HG02938 (cell line): ENCODE results near the gene TAS2R39.

Experiments
- ATAC-seq: cut with Tn5 transposase; IDR thresholded peaks from one replicate; pipeline ENCODE4 v1.9.1; 2021; ENCODE audit warnings: mild to moderate bottlenecking, moderate library complexity; ENCODE audit not compliant: unreplicated experiment

TAS2R39 gene

DNA sequence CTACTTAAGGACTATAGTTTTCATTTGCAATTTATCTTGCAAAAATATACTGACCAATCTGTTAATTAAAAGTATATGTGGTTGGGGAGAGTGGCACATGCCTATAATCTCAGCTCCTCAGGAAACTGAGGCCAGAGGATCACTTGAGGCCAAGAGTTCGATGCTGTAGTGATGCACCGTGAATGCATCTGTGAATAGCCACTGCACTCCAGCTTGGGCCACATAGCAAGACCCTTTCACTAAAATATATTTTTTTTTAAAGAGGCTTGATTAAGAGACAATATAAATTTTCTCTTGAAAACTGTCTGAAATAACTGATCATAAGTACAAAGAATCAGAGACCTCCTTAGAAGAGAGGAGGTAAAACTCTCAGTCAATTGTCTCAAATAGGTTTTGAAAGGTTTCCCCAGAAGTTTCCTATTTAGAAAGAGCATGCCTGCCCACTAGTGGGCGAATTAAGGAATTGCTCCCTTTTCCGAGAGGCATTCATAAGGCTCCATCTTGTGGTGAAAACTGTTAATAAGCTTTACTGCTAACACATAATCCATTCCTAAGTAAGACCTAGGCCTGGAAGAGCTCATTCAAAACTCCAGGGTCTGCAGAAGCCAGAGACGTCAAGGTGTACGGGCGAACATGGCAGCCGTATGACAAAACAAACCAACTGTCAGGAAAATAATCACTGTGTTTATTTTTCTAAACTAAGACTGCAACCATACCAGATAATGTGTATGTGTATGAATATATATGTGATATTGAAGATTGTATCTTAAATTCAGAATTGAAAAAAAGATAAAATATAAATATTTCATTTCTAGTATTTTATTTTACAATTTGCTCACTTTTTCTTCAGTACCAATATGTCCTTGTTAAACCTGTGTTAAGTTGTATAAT, 31.8 kb downstream of the TAS2R39 start:
- peak; percentile 80 for ATAC-seq

DNA sequence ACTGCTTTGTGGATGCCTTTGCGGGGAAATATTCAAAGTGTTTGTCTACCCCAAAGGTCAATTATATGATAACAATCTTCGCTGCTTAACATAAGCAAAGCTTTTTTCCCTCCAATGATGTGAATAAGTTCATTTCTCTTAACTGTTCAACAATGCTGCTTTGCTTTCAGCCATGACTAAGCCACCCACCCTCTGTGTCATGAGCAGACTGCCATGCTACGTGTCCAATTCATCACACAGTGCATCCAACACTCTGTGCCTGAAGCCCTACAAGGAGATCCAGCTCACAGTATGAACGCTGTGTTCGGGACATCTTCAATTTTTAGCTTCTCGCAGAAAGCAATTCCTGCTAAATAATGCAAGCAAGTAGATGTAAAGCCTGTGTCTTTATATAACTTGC, 32.9 kb downstream of the TAS2R39 start:
- ATAC-seq, result no peak

DNA sequence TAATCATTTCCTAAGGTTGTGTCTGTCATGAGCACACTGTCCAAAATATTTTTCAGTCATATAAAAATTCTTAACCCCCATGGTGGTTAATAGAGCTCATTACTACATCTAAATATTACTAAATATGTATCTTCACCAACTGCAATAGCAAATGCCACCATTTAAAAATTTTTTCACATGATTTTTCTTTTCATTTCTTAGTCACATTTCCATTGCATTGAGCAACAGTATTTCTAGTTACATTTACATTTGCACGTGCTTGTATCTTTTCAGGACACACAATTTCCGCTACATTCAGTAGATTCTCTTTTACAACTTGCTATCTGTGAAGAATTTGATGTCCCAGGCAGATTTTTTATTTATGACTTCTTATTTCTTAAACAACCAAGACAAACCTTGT, 33.5 kb downstream of the TAS2R39 start:
- ATAC-seq, result no peak

DNA sequence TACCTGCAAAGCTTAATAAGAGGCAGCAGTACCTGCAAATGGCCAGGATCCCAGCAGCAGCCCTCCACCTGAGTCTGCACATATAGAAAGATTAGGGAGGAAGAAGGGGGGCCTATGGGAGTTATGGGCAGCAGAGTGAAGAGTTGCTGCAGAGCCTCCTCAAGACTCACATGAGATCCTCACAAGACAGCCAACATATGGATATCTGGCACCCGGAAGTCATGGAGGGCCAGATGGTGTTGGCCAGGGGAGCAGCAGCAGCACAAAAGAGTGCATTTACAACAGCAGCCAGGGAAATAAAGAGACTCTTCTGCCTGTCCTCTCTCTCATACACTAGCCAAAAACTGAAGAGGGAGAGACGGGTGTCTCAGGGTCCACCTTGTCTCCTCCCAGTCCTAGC, 34.6 kb downstream of the TAS2R39 start:
- no peak for ATAC-seq

DNA sequence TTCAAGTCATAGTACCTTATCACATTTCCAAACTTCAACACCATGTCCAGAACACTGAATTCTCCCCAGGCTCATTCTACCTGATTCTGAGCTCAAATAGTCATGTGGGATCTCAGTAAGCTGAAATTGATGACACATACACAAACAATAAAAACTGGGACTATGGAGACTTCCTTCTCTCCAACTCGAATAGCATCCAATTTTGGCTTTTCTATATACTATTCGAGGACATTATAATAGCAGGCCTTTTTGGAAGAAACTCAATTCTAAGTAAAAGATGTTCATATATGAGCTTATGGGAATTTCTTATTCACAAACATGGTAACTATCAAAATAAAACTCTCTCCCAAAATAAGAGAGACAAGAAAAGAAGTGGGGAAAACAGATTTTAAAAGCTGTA, 38.1 kb downstream of the TAS2R39 start:
- no peak for ATAC-seq

DNA sequence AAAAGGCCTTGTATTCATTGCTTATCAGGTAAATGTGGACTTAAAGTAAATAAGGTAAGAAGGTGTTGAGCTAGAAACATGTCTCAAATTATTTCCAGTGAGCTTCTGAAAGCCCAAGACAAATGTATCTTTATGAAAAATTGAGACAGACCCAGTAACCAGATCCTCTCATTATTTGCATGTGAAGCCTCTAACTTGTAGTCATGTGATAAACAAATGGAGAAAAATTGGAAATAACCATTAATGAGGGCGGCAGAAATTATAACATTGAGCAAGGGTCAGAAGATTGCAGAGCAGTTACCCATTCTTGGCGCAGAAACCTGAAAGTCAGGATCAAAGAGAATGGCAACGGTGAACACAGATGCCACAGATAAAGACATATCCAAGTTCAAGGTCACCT, 38.5 kb downstream of the TAS2R39 start, which contains the start of gene TAS2R40:
TSS of gene TAS2R40 (plus strand) at position 301 of the 400 bp plus-strand sequence. CDS start at position 343, 42 bp downstream.
- no peak for ATAC-seq

DNA sequence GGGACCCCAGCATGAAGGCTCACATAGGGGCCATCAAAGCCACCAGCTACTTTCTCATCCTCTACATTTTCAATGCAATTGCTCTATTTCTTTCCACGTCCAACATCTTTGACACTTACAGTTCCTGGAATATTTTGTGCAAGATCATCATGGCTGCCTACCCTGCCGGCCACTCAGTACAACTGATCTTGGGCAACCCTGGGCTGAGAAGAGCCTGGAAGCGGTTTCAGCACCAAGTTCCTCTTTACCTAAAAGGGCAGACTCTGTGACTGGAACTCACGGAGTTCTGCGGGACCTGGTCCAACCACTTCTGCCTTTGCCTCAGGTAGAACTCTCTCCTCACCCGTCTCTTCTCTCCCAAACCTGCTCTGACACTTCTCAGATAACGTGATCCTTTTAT, 39.6 kb downstream of the TAS2R39 start:
- no peak for ATAC-seq

DNA sequence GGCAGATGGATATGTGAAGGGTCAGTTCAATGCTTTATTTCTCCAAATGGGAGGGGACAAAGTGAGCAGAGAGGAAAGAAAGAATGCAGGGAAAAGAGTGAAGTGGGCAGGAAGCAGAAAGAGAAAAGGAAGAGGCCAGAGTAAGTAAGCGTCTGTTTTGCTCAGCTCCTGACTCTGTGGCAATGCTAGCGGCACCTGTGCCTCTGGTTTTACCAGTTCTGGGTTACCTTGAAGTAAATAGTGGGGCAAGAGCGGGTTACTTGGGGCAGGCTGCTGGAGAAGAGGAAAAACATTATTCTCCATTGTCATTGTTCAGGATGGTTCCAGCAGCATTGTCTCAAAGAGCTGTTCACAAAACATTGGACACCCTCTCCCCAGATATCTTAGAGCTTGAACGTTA, 40.6 kb downstream of the TAS2R39 start:
- ATAC-seq, result no peak

DNA sequence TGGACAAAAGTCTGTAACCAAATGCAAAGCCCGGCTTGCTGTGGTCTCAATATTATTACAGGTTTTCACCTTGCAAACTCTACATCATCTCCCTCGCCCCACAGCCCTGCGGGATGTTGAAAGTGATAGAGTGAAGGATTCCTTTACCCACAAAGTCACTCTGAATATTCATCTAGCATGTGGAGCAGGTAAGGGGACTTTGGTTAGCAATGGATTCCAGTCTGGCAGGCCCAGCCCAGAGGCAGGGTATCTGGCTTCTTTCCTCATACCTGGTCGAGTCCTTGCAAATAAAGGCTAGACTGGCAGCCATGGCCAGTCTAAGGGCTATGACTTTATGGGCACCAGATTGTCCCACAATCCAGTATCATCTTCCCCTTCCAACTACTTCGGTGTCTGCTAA, 41.8 kb downstream of the TAS2R39 start:
- no peak for ATAC-seq

DNA sequence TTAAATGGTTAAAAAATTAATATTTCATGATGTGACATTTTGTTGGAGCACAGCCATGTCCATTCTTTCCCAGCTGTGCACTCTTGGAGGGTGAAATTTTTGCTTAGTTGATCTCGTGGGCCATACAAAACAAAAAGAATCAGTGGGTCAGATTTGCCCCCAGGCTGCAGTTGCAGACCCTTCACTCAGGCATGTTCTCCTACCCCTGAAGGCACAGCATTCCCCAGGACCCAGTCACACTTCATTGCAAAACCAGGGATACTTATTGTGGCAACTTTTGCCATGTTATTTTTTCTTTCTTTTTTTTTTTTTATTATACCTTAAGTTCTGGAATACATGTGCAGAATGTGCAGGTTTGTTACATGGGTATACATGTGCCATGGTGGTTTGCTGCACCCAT, 44.6 kb downstream of the TAS2R39 start:
- no peak for ATAC-seq

DNA sequence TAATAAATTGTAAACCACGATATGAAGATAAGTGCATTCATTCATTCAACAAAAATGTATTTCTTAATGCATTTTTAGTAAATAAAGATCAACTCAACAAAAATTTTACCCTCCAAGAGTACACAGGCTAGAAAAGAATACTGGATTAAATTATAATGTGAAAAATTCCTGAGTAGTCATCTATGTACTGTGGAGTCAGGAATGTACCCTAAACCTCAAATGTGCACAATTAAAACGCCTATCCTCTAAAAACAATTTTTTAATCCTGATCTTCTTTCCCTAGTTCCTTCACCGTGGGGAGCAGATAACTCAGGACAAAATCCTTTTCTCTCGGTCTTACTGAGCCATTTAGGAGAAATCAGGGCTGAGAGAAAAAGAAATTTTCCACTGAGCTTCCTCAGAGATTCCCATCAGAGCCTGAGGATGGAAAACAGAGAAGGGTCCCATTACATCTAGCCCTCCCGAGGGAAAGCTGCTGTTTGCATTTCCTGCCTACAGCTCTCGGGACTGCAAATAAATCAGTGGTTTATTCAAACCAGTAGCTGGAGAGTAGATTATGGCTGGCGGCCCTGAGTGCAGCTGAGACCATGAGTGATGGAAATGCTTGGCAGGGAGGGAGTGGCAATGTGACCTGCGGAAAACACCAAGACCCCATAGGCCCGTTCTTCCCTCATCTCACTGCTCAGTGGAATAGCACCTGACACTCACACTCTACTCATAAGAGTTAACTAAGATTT, 46.0 kb downstream of the TAS2R39 start:
- no peak for ATAC-seq

DNA sequence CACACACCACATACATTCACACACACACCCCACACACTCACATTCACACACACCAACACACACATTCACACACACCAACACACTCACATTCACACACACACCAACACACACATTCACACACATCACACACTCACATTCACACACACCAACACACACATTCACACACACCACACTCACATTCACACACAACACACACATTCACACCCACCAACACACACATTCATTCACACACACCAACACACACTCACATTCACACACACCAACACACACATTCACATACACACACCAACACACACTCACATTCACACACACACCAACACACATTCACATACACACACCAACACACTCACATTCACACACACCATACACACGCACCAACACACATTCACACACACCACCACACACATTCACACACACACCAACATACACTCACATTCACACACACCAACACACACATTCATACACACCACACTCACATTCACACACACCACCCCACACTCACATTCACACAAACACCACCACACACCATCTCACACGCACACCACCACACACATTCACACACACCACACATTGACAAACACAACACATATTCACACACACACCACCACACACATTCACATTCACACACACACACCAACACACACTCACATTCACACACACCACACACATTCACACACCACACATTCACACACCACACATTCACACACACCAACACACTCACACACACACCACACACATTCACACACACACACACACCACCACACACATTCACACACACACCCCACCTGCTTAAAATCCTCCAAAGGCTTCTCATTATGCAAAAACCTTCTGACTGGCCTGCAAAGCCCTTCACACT, 47.6 kb downstream of the TAS2R39 start:
- no peak for ATAC-seq
